ENCODE data around the gene S1PR2. TPM values are rescaled to one million over a fixed set of nuclear protein-coding genes. Genes with fewer than 3 reads are reported as not detected.
A peak's percentile ranks its signal among the peaks of the same experiment; 100 is the strongest.

The S1PR2 gene
- total and polyA plus RNA-seq, 9 of the 15 experiments (the other 6 are each of a cell fraction or from before 2014, with no cell fraction given), result 1.5 to 3.9 (median 2.0) TPM

GRCh38 chr19:10228393-10228792, 2.7 kb downstream of the S1PR2 start:
- ATAC-seq, result no peak
- 0 out of 2 replicates have a peak, but pooled peaks cover 4% of the 10 kb centered on the region for H4K20me1 ChIP-seq (replicated peaks; ENCODE audit: control insufficient read depth, insufficient read depth, low read length)
- H3K9me3 ChIP-seq (replicated peaks; ENCODE audit: control insufficient read depth, insufficient read depth, low read depth, low read length), result no peaks in the 10 kb centered on the region
- BruUV-seq (replicated peaks), result no TSS peak
- no peak overlapping the region for H2AFZ ChIP-seq (ENCODE audit: low read depth, low read length)
- no peak overlapping the region for H3K4me3 ChIP-seq
- FAIRE-seq, result no peak
- H3K9me1 ChIP-seq (ENCODE audit: control insufficient read depth, insufficient read depth, low read length), result no peaks in the 10 kb centered on the region
- CTCF ChIA-PET (ENCODE audit: low intra/inter-chr PET ratio), result interaction anchor here (2.0 kb wide), 1 partner anchor 22 kb away, joined by 8 read pairs; no protein-coding TSS in a partner anchor
- H3K27ac ChIP-seq (ENCODE audit: extremely low read depth, low read depth, low read length), result no peak overlapping the region
- peaks cover 17% of the 10 kb centered on the region for H3K79me2 ChIP-seq (ENCODE audit: control insufficient read depth, insufficient read depth, low read length)
- intact Hi-C loops (cut with micrococcal nuclease), result no loop called here
- POLR2A ChIA-PET, result no interaction called here
- no peak overlapping the region; a peak in 1 of 4 replicates for H3K9ac ChIP-seq (ENCODE audit: insufficient read depth in 1 of 2, low read depth in 2 of 2, low read length in 2 of 2)
- 77% methylated on average over 5 of the region's 5 CpGs for WGBS (ENCODE audit: insufficient coverage, low coverage, missing lambda C conversion rate)
- H3K4me2 ChIP-seq (ENCODE audit: insufficient read depth, low read length), result no peak overlapping the region
- peaks cover 11% of the 10 kb centered on the region; the same call in 1 of the 3 replicates for H3K36me3 ChIP-seq (ENCODE audit: control insufficient read depth, insufficient read depth, low read length)
- H3K27me3 ChIP-seq (ENCODE audit: control insufficient read depth in 2 of 2, insufficient read depth in 2 of 2, low read length in 2 of 2), result no peaks in the 10 kb centered on the region
- in situ Hi-C loops (cut with MboI), result no loop called here
- TF ChIP-seq ZNF124 (CRISPR knock-in tag; IDR thresholded peaks at IDR 0.05) (no peak), SMARCA5 (IDR thresholded peaks at IDR 0.05) (no peak), MAX (CRISPR knock-in tag; IDR thresholded peaks at IDR 0.05) (0 out of 2 replicates have a peak, but pooled peaks have one; percentile 6), KLF6 (CRISPR knock-in tag; IDR thresholded peaks at IDR 0.05; ENCODE audit: borderline replicate concordance) (no peak), ZKSCAN3 (CRISPR knock-in tag; IDR thresholded peaks at IDR 0.05) (no peak), ZFP1 (CRISPR knock-in tag; IDR thresholded peaks at IDR 0.05) (no peak)
- H3K4me1 ChIP-seq (replicated peaks in 1 of 2; ENCODE audit: control insufficient read depth in 2 of 2, insufficient read depth in 2 of 2, low read length in 2 of 2), result peaks cover 22 to 41% of the 10 kb centered on the region in 2 experiments; a peak in 4 of 5 replicates
- no peak for DNase-seq (ENCODE audit: extremely low read depth in 1 of 4, low spot score in 3 of 4)

Data from K562 (cell line).